Measurements from ENCODE around the gene PKM. TPM values are rescaled to one million over a fixed set of nuclear protein-coding genes. Genes with fewer than 3 reads are reported as not detected.

The PKM gene
- polyA plus RNA-seq, 1 experiment = 2,130 TPM

- Histone ChIP-seq H3K4me3 (ENCODE audit: low read depth, low read length) (no peak overlapping the region), H3K27ac (ENCODE audit: low read depth, low read length) (peak overlapping the region; percentile 31), H3K9me3 (ENCODE audit: control insufficient read depth, insufficient read depth, low read length) (no peaks in the 10 kb centered on the region; the same call in 1 of the 2 replicates), H3K27me3 (ENCODE audit: control insufficient read depth, insufficient read depth, low read length) (no peaks in the 10 kb centered on the region)
- no peak for TF ChIP-seq CTCF (IDR thresholded peaks at IDR 0.05; ENCODE audit: low read depth, low read length)
- POLR2A ChIA-PET = interaction anchor here (1.6 to 2.9 kb wide), 2 partner anchors 26 to 30 kb away, joined by 6 to 8 read pairs; partner anchors contain the start of gene PKM
- no peak for DNase-seq (ENCODE audit: low read depth, low spot score)
- CTCF ChIA-PET = interaction anchor here (0.5 to 3.9 kb wide), 11 partner anchors 8 to 1460 kb away, joined by 3 to 13 read pairs (median 3); no protein-coding TSS in a partner anchor
Measured at GRCh38 chr15:72200395-72201237, 30.4 kb downstream of the PKM start.

GRCh38 chr15:72199721-72200212, 31.2 kb downstream of the PKM start:
- no peak overlapping the region for H3K4me3 ChIP-seq (ENCODE audit: low read depth, low read length)
- CTCF ChIA-PET = interaction anchor here (0.5 to 3.9 kb wide), 10 partner anchors 9 to 1459 kb away, joined by 3 to 13 read pairs (median 4); no protein-coding TSS in a partner anchor
- peak; percentile 96 for TF ChIP-seq CTCF (IDR thresholded peaks at IDR 0.05; ENCODE audit: low read depth, low read length)
- H3K27me3 ChIP-seq (ENCODE audit: control insufficient read depth, insufficient read depth, low read length) = no peaks in the 10 kb centered on the region
- peak; percentile 47 for DNase-seq (ENCODE audit: low read depth, low spot score)
- H3K9me3 ChIP-seq (ENCODE audit: control insufficient read depth, insufficient read depth, low read length) = no peaks in the 10 kb centered on the region; the same call in 1 of the 2 replicates
- peak overlapping the region; percentile 3 for H3K27ac ChIP-seq (ENCODE audit: low read depth, low read length)
- POLR2A ChIA-PET = interaction anchor here (1.0 to 2.9 kb wide), 2 partner anchors 27 to 30 kb away, joined by 3 to 8 read pairs; partner anchors contain the start of gene PKM

GRCh38 chr15:72199205-72199515, 31.8 kb downstream of the PKM start:
- Histone ChIP-seq H3K4me3 (ENCODE audit: low read depth, low read length) (no peak overlapping the region), H3K27ac (ENCODE audit: low read depth, low read length) (no peak overlapping the region), H3K27me3 (ENCODE audit: control insufficient read depth, insufficient read depth, low read length) (no peaks in the 10 kb centered on the region), H3K9me3 (ENCODE audit: control insufficient read depth, insufficient read depth, low read length) (no peaks in the 10 kb centered on the region; the same call in 1 of the 2 replicates)
- CTCF ChIA-PET = interaction anchor here (1.2 to 3.9 kb wide), 6 partner anchors 17 to 86 kb away, joined by 3 to 13 read pairs (median 4); no protein-coding TSS in a partner anchor
- DNase-seq (ENCODE audit: low read depth, low spot score) = no peak
- POLR2A ChIA-PET = interaction anchor here (0.8 to 2.9 kb wide), 3 partner anchors 27 to 38 kb away, joined by 3 to 8 read pairs (median 3); partner anchors contain the start of gene PKM
- no peak for TF ChIP-seq CTCF (IDR thresholded peaks at IDR 0.05; ENCODE audit: low read depth, low read length)

- no peak for TF ChIP-seq CTCF (IDR thresholded peaks at IDR 0.05; ENCODE audit: low read depth, low read length)
- no peak overlapping the region for H3K4me3 ChIP-seq (ENCODE audit: low read depth, low read length)
- no peaks in the 10 kb centered on the region; the same call in 1 of the 2 replicates for H3K9me3 ChIP-seq (ENCODE audit: control insufficient read depth, insufficient read depth, low read length)
- CTCF ChIA-PET = interaction anchor here (1.2 to 3.9 kb wide), 4 partner anchors 19 to 39 kb away, joined by 3 to 13 read pairs (median 6); partner anchors contain the start of gene PKM
- POLR2A ChIA-PET = interaction anchor here (0.8 to 1.4 kb wide), 2 partner anchors 32 to 38 kb away, joined by 3 to 5 read pairs; no protein-coding TSS in a partner anchor
- H3K27me3 ChIP-seq (ENCODE audit: control insufficient read depth, insufficient read depth, low read length) = no peaks in the 10 kb centered on the region
- peak overlapping the region; percentile 21 for H3K27ac ChIP-seq (ENCODE audit: low read depth, low read length)
- no peak for DNase-seq (ENCODE audit: low read depth, low spot score)
Measured at GRCh38 chr15:72198356-72199204, 32.4 kb downstream of the PKM start.

Data from AG04450 (cell line).